HT-29 (cell line): ENCODE measurements around the gene CAMKMT. TPM values are rescaled to one million over a fixed set of nuclear protein-coding genes. Genes with fewer than 3 reads are reported as not detected.

Source experiments
- DNase-seq: peaks from one replicate; pipeline ENCODE4 v3.0.0-alpha.2; 2015; ENCODE audit warnings: low spot score
- total RNA-seq: library from RNA; depleted of rRNA; stranded (reverse); fragments of >200 nt; shearing (Covaris generic); gene quantifications from 2 replicates; pipeline ENCODE4 v1.2.3, GENCODE V29; 2014

CAMKMT gene
- total RNA-seq, 1 experiment from 2014 or later = 8.3 TPM

DNA sequence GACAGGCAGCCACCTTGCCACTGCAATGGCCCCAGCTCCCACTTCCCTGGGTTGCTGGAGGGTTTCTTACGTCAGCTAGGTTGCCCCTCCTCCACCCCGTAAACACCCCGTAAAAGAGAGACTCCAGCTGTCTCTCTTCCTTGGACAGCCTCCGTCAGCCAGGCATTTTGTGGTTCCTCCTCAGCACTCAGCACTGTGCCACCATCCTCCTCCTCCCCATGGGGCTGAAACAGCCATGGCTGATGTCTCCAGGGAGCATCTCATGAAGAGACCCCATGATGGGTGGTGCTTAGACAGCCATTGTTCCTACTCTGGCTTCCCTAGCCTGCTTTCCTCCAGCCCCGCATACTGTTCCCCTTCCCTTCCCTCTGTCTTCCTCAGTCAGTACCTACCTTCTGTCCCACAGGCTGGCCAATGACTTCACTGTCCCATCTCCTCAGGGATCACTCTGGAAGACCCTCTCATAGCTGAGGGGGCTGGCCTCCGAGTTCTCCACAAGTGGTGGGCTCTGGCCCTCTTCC lies 436.5 kb downstream of the CAMKMT start:
- DNase-seq = no peak

DNA sequence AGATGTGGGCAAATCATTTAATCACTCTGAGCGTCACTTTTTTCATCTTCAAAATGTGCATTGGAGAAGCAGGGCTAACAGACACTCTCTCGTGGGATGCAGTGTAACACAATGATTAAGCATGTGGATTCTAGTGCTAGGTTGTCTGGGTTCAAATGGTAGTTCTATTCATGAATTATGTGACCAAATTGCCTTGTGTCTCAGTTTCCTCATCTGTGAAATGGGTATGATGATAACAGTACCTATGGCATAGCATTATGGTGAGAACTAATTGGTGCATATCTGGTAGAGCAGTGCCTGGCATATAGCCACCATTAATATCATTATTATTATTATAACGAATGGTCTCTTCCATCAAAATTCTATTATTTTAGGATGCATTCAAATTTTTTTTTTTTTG lies 437.4 kb downstream of the CAMKMT start:
- DNase-seq = no peak

DNA sequence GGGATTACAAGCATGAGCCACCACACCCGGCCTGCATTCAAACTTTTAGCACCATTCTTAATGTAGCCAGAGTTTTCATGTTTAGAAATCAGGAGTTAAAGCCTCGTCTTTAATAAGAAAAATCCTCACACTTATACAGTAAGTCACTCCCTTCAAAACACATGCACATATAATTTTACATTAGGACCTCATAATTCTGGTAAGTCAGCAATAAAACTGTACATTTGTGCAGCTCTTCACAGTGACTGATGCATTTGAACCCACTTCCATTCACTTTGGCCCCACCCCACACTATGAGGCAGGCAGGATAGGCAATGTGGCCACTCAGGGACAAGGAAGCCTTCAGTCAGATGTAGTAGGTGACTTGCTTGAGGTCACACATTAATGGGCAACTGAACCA lies 438.0 kb downstream of the CAMKMT start:
- no peak for DNase-seq

DNA sequence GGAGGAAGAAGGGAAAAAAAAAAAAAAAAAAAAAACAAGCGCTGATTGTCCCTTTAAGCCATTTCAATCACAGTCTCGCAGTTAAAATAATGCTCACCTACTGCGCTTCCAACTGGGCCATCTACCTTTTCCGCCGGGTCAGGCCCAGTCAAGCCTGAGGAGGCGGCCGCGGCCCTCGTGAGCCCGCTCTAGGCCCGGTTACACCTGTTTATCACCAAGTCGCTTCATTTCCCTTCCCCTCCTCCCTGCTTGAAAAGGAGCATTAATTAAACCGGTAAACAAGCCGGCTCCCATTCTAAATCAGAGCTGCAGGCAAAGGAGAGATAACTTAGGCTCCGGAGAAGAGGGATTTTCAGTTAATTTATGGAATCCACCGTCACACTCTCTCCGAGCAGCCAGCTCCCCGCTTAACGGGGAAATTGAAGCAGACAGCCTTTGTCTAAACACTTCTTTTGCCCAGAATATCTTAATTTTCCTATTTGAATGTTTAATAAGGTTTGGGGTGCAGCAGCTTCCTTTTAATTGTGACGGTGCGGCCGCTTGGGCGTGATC lies 439.6 kb downstream of the CAMKMT start:
- DNase-seq = no peak

DNA sequence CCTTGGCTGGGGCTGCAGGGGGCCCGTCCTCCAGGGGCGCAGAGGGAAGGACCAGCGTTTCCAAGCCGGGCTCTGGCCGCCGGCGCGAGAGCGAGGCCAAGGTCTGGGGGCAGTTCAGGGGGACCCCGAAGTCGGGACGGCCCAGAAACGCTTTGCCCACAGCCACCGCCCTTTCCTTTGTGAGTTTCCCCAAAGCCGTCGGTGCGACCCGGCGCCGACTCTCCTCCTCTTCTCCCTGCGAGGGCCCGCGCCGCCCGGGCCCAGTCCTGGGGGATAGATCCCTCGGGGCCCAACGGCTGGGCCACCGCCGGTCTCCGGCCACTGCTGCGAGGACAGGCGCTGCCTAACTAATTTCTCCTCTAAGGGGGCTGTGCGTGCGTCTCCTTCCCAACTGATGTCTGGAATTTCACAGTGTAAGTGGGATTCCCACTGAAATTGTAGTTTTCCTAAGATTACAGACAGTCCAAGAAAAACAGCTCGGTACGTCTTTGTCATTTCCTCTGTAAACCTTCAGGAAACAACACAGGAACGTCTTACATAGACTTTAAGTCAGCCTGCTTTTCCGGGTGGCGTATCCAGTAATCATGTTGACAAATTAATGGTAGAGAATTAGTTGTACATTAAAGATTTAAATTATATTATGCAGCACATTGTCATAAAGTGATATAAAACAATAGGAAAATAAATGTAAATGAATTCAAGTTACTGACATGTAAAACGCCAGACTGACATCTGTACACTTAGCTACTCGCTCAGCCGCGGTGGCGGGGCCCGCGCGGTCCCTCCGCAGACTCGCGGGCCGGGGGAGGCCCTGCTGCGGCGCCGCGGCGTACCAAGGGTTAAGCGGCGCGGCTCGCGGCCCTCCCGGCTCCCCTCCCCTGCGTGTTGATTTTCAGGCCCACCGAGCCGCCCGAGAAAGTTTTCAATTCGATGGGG lies 440.4 kb downstream of the CAMKMT start:
- DNase-seq = no peak

DNA sequence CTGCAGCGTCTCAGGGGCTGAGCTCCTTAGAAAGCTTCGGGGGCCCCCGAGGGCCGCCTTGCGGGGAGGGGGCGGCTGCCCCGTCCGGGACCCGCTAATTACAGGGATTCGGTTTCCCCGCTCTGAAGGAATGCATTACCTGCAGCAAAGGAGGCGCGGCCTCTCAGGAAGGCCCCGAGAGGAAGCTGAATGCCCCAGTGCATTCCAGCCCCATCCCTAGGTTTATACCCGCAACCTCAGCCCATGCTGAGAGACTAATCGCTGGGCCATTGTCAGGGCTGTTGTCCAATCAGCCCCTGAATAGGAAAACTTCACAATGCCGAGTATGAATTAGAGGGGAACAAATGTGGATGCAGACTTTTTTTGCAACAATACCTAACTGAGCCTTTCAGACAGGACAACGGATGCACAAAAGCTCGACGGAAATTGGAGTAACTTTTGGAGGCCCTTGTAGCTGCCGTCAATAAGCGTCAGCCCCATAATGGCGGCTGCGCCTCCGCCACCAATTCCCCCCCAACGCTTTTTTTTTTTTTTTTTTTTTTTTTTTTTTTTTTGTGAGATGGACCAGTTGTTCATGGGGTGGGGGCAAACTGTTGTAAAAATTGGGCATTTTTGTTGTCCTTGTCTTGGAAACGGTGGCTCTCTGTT lies 441.2 kb downstream of the CAMKMT start:
- no peak for DNase-seq

DNA sequence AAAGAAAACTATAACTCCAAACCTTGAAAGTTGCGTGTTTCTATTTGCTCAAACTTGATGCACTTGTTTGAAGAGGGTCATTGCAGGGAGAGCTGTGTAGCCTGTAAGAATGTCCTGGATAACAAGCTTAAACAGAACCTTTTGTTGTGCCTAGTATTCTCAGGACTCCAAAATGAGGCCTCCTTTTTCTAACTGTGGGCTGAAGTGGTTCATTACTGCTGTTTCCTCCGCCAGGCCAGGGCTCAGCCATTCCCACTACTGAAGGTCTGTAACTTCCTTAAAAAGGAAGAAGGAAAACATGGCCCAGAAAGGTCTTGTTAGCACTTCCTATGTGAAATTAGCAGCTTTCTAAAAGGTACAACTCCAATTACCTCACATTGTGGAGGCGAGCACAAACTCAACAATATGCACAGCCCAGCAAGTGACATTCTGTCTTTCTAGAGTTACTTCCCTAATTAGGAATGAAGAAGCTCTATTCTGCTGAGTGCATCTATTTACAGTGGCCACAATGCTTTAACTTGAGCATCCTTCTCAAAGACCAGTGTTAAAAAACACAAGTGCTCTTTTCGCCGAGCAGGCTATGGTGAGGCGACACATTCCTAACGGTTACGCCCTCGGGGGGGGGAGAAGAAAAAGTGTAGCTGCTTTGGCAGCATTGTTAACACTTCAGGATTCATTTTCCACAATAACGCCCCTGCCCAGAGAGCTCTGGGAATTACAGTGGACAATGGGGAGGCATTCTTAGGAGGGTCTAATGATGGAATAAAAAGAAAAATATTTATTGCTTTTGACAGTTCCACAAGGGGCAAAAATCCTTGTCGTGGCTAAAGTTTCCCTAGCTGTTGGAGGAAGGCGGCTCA lies 442.9 kb downstream of the CAMKMT start:
- no peak for DNase-seq

DNA sequence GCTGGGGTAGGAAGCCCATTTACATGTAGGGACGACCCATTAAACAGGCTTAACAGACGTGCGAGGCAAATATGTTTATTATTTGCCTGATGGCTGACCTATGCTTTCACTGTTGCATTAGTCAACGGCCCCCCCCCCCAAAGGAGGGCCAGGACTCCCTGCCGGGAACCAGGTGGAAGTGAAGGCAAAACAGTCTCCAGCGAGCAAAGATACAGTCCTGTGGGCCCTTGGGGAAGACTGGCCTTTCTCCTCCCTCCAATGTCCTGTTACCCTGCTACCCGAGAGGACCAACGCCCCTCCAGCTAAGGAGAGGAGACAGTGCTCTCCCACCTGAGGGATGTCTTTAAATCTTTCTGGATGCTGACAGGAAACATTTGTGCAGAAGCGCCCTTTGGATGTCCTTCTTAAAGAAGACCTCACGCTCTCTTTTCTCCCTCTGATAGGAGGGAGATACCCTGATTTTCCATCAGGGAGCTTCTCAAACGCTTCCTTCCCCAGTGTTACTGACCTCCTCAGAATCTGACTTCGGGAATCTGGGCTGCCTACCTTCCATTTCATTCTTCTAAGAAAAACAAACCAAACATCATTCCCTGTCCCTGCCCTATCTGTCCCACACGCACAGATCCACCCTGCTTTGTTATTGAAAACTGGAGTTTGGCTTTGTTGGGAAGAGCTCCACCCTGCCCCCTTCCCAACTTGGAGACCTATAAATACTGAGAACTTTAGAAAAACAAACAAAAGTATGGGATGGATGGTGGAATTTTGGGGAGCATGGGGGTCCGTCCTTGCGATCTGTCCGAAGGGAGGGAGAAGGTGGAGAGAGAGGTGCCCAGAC lies 443.9 kb downstream of the CAMKMT start:
- no peak for DNase-seq

DNA sequence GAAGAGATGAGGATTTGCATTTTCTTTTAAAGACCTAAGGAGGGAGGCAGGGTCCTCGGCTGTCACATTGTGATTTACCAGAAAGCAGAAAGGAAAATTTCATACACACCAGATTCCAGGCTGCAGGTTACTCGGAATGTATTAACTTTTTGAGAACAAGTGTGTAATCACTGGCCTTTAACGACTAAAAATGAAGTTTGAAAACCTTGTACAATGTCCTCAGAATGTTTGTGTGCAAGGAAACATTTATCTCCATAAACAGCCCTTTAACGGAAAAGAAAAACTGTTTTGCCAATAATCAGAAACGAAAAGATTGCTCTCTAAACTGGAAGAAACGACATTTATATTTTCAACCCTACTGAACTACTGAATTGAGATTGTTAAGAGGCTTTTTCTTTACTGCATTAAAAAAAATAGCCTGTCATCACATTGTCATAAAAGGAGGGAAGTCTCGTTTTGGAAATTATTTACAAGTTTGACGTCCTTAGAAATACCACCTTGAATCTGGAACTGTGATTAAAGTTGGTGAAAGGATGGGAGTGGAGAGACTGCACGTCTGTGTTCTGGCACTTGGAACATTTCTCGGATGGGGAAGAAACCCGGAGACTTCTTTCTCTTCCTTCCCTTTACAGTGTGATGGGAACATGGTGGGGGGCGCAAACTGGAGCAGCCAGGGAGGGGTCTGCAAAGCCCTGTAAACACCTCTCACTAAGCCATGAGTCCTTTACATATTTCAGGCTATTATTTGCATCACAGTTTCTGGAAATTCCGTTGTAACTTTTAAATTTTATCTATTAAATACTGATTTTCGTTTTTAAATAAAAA lies 445.7 kb downstream of the CAMKMT start:
- no peak for DNase-seq

DNA sequence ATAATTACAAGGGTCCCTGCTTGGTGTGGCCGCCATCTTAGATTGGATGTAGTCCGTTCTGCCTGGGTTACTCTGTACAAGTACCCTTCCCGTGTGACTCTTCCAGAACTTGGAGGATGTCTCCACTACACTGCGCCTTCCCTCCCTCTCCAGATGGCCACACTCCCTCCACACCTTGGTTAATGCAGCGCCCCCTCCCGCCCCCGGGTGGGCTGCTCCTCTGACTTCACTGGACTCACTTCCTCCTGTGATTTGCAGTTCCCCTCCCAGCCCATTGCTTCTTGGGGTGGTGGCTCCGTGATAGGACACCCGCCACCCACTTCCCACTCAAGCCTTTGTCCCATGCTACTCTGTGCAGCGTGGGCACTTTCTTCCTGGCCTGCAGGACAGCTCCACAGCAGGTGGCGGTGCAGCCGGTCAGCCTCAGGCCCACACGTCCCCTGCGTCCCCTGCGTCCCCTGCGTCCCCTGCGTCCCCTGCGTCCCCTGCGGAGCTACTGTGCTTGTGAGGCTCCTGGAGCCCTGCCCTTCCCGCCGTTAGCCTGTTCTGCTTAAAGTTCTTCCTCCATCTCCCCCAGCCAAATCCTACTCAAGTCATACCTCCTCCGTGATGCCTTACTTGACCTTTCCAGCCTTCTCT lies 449.3 kb downstream of the CAMKMT start:
- no peak for DNase-seq

DNA sequence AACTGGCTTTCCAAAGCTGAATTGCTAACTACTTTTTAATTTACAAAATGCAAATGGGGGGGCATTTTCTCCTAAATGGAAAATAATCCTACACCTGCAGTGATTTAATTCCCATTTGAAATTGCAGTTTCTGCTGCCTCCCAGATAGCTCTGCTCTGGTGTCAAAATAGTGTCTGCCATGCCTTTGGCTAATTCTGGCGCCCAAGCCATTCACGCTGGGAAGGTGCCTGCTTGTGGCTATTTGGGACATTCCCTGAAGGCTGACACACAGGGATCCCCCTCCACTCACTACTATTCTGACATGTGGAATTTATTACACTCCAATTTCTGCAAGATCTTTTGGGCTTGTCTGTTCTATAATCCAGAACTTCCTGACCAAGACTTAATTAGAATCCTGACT lies 451.4 kb downstream of the CAMKMT start:
- no peak for DNase-seq

DNA sequence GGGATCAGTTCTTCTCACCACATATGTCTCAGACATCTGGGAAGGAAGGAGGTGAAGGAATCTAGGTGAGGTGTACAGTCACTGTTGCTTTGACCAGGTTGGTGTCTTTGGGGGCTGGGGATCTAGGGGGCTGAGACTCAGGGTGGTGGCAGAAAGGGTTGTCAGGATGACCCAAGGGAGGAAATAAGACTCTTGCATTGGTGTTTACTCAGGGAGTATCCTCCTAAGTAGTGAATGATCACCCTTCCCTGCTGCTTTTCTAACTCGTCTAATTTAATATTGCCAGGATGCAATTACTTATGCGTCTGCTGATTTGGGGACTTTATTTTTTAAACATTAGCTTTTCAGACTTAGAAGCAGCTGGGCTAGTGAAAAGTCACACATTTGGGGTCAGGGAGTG lies 451.9 kb downstream of the CAMKMT start:
- DNase-seq = no peak

DNA sequence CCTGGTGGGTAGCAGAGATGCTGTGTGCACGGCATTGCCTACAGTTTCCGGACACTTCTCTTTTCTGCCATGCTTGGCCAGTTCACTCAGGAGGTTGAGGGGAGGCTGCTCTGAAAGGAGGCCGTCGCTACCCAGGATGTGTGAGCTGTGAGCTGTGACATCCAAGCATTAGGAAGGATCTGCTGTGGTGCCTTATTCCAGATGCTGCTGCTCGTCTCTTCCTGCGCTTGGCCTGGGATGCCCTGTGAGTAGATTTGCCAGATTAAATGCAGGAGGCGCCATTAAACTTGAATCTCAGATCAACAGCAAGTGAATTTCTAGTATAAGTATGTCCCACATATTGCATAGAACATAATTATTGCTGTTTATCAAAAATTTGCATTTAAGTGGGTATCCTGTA lies 455.5 kb downstream of the CAMKMT start:
- no peak for DNase-seq

DNA sequence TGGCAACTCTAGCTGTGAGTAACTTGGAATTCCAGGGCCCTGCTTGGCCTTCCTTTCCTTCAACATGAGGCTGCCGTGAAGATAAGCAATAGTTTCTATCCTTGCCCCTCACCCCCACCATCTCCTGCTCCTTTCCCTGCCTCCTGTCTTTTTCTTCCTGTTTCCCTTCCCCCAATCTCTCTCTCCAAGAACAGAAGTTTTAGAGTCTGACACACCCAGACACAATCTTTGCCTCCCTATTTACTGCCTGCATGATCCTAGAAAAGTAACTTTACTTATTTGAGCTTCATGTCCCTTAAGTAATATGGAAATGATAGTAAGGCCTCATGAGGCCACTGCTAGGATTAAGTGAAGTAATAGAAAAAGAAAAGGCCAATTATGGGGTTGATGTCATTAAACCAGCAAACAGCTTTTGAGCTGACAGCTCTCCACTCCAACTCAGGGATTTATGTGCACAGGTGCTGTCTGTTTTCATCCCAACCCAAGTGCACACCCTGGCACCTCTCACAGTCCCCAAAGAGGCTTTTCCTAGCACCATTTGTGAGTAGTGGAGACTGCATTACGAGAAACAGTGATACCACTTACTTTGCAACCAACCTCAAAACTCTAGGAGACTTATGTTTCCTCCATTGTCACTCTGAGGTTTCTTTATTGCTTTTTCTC lies 456.1 kb downstream of the CAMKMT start:
- DNase-seq = no peak

DNA sequence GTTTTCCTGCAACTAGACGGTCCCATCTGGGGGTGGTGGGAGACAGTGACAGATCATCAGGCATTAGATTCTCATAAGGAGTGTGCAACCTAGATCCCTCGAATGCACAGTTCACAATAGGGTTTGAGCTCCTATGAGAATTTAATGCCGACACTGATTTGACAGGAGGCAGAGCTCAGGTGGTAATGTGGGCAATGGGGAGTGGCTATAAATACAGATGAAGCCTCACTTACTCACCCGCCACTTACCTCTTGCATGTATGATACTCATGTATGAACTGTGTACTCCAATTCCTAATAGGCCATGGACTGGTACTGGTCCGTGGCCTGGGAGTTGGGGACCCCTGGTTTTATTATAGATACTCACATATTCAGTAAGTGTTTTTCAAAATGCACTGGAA lies 457.3 kb downstream of the CAMKMT start:
- no peak for DNase-seq

DNA sequence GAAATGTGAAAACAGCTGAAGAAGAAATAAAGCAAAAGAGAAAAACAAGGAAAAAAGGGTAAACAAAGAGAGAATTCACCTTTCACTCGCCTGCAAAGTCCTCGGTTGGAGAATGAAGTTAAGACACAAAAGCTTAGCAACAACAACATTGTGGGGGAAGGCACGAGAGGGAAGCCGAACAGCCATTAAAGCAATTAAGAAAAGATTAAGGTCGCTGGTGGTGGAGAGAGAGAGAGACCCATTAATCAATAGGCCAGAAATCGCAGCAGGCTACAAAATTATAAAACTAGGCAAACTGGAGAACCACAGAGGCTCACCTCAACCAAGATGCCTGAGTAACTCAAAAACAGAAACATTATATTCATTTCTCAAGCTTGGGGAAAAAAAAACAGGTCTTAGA lies 459.8 kb downstream of the CAMKMT start:
- DNase-seq = no peak

DNA sequence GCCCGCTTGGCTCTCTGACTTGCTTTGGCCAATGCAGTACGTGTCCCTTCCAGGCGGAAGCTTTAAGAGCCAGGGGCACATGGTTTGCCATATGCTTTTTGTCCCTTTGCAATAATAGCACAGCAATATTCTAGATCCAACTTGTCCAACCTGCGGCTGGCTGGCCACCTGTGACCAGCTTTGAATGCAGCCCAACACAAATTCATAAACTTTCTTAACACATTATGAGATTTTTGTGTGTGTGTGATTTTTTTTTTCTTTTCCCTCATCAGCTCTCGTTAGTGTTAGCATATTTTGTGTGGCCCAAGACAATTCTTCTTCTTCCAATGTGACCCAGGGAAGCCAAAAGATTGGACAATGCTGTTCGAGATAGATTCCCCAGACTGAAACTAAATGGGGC lies 460.4 kb downstream of the CAMKMT start:
- no peak for DNase-seq
